COR-L47 (cell line): ENCODE results near the gene IGSF11.

ENCODE experiments used
- DNase-seq: peaks from one replicate; lab custom pipeline; 2025; lab: John Stamatoyannopoulos, UW

The IGSF11 gene

DNA sequence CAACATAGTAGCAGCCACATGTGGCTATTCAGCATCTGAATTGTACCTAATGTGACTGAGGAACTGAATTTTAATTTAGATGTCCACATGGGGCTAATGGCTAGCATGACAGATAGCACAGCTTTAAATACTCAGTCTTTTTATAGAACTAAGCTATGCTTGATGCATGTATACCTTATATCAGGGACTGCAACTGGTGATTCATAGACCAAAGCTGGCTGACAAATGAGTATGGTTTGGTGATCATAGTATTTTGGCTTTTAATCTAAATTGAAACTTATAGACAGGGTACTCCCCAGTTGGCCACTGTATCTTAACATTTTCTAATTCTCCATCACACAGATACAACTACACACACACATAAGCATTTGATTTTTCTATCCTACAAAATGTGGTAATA lies 83.6 kb downstream of the IGSF11 start:
- DNase-seq: no peak

DNA sequence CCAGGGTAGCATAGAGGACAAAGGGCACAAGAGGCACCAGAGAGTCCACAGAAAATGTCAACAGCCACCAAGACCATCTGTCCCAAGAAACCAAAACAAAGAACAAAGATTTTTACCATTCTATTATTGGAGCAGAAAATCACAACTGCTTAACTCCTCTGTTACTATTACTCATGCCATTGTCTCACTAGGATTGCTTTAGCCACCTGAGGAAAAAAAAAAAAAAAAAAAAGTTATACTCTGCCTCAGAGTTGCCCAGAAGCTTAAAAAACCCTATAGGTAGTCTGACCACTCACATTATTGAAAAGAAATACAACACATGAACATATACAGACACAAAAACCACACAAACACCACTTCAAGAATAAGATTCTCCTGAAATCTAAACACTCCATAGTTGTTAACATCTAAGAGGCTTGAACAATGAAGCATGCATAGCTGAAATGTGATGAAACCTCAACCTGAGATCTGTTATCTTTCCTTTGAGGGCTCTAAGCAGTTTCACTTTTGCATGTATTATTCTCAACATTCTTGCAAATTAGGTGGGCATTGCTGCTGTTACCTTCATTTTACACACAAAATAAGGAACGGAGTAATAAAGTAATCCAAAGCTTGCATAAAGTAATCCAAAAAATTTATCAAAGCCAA lies 85.4 kb downstream of the IGSF11 start:
- no peak for DNase-seq

DNA sequence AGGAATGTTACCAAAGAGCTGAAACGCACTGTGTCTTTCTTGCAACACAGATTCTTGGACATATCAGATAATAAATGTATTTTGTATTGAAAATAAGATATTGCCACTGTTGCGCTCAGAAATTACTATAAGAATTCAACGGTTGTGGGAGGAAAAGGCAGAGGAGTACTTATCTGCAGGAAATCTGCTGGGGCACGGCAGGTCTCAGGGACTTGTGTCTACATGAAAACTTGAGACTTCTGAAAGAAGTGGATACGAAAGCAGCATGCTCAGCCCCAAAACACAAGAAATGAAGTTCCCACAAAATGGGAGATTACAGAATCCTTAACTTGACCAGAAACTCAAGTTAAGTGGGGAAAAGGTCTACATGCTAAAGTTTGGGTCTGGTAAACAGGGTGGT lies 86.5 kb downstream of the IGSF11 start:
- no peak for DNase-seq

DNA sequence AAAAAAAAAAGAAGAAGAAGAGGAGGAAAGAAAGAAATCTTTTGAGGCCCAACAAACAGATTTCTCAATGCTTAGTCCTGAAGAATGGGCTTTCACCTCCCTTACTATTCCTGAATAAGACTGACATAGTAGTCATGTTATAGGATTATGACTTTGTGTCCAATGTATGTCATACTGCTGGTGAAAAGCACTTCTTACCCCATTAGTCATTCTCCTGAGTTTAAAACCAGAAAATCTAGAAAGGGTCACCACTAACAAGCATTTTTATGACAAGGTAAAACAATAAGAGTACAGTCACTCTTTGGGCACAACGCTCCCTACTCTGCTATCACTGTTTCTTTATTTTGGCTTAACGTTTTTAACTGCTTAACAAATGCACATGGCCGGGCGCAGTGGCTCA lies 88.2 kb downstream of the IGSF11 start:
- no peak for DNase-seq

DNA sequence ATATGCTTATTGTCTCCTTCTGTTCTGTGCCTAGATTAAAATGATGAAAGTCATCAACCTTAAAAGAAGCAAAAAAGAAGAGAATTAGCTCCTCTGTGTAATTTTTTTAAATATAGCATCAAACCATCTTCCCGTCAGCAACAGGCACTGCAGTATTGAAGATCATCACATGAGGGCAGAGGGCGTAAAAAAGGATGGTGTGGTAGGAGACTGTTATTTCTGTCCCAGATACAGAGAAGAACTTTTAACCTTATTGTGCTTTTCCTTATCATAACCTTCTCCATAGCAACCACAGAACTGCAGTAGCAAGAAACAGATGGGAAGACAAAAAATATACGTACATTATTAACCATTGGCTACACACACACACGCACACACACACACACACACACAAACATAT lies 88.8 kb downstream of the IGSF11 start:
- DNase-seq: no peak

DNA sequence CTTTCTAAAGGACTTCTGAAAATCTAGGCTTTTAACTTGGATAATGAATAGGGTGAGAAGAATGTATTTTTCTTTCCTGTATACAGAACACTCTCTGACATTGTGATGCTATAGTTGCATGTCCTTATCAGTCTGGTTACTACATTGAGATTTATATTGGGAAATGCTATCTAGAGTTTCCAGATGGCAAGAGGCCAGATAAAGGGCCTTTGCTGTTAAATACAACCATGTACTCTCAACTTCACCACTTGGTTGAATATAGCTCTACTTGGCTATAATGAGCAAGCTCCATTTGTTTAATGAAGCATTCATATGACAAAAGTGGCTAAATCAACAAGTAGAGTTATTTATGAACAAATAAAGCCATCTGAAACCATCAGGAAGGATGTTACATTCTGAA lies 91.0 kb downstream of the IGSF11 start:
- peak; percentile 33 for DNase-seq

DNA sequence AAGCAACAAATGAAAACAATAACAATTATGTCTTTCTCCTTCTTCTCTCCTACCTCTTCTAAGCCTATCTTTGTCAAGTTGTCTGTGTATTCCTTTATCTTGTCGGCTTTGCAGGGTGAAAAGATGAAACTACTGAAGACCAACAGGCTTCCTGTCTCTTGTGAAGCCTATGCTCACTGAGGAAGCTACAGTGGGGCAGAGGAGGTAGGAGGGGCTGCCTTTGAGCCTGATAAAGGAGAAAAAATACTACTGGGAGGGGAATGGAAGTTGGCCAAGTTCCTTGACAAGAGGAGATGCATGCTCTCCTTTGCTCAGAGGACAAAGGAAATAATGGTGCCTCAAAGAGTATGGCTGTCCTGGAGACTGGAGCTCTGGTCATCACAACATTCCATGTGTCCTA lies 92.0 kb downstream of the IGSF11 start:
- DNase-seq: no peak

DNA sequence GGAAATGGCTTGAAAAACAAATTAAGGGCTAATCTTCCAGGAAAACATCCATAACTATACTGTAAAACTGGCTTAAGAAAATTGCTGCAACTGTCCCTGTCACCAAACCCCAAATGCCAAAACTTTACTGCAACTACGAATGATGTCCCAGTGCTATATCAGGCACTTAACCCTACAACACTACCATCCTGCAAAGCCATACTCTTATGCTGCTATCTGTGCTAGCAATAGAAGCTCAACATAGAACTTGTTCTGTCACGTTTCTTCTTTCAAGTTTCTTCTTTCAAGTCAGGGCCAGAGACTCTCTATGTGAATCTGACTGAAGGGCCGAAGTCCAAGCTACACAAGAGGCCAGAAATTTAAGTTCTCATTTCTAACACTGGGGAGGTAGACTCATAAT lies 92.5 kb downstream of the IGSF11 start:
- no peak for DNase-seq

DNA sequence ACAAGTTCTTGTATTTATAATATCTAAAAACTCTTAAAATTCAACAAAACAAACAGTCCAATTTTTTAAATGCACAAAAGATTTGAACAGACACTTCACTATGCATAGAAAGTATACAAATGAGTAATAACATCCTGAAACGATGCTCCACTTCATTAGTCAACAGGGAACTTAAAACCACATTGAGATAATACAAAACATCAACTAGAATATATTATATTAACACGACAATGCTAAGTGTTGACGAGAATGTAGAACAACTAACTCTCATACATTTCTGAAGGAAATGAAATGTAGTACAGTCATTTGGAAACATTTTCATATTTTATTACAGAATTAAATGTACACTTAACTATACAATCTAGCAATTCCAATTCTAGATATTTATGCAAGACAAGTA lies 93.4 kb downstream of the IGSF11 start:
- DNase-seq: no peak

DNA sequence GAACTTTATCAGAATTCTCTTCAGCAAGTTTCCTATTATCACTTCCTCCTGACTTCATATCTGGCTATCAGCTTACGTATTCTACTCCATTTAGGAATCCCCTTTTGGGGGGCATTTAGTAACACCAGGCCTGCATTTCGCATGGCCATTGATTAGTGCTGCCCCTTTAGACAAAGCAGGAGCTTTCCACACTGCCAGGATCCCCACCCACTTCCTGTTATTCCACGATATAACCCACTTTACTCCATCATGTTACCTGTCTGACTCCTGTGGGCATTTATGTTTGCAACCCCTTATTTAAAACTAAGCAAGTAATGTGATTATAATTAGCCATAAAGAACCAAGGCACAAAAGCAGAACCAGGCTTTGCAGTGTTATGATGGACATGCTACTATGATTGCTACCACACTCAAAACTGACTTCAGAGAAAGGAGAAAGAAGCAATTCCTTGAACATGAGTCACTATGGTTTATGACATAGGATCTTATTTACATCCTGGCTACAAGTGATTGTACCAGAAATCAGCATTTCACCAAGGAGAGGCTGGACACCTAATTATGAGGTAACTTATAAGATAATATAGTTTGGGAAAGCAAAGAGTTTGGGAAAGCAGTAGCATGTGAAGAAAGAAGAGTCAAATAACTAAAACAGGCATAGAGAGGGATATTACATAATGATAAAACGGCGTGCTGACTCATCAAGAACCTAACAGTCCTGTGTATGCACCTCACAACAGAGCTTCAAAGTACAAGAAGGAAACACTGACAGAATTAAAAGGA lies 96.3 kb downstream of the IGSF11 start:
- DNase-seq: no peak

DNA sequence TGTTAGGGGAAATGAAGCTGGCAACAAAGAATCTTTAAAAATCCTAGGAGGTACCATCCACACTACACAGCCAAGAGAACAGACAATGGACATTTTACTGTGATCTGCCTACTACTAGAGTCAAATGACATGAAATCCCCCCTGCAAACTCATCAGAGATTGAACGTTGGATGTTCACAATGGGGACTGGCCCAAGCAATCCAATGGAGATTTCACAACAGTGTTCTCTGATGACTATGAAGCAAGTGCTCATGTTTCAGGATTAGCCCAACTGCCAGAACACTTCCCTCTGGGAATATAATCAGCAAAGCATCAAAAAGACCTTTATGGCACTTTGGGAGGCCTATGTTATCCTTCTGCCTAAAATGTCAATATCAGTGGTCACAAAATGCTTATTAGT lies 97.8 kb downstream of the IGSF11 start:
- DNase-seq: no peak

DNA sequence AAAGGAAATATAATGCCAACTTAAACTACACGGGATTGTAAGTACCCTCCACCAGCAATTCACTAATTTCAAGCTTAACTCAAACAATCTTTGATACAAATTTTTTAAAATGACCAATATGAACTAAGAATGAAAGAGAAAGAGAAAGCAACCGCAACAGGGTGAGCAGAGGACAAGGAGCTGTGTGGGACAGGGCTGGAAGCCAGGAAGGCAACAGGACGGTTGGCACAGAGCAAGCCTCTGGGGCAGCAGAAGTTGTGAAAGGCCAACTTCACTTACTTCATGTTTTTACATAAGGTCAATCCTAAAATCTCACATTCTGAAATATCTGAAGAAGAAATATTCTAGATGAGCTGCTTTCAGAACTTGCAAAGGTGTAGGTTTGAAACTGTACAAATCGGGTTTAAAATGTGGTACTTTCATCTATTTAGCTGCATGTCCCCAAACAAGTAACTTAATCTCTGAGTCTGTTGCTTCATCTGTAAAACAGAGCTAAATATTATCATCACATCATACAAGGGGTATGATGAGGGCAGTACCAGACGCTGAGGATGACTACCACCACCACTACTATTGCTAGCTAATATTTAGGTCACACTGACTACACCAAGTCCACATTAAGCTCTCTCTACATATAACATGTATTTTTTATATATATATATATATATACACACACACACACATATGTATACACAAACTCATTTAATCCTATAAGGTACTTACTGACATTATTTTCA lies 101.7 kb downstream of the IGSF11 start:
- DNase-seq: no peak

DNA sequence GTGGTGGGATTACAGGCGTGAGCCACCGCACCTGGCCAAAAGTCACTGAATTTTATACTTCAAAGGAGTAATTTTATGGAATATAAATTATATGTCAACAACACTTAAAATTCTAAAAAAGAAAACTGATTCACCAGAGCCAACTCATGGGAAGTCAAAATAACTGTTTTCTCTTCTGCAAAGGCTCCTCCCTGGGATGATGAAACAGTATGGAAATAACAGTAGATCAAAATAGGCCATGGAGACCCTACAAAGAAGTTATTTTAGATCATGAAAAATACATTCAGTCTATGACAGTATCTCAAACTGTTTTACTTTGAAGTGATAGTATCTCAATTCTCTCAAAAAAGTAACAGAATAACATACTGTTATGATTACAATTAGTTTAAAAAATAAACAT lies 102.7 kb downstream of the IGSF11 start:
- no peak for DNase-seq

DNA sequence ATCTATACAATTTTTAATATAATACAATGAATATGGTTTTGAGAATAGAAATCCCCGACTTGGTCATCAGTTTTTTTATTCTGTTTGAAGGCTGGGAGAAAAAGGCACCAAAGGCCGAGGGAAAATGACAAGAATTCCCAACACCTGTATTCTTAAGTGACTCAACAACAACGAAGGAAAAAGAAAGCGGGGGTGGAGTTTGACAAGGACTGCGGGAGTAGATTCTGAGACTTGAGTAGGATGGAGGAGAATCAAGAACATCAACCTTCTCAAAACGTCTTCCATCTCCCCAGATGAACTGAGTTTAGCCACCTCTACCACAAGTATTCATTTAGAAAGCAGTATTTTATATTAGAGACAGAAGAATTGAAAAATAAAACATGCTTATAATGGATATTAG lies 107.2 kb downstream of the IGSF11 start:
- DNase-seq: no peak

DNA sequence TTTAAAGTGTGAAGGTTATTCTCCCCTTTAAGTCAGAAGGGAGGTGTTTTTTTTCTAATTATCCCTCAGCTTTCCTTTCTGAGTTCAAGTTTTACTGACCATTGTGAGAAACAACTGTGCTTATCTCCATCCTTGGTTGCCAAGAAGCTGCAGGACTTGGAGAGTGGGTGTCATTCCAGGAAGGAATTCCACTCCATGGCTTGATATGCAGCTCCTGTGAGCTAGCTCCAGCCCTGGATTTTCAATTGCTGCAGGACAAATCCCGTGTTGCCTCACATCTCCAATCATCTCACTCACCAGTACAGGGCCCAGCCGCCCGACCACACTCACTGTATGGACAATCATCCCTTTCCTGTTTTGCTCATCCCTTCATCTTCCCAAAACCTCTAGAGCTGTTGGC lies 122.5 kb downstream of the IGSF11 start:
- DNase-seq: peak; percentile 4

DNA sequence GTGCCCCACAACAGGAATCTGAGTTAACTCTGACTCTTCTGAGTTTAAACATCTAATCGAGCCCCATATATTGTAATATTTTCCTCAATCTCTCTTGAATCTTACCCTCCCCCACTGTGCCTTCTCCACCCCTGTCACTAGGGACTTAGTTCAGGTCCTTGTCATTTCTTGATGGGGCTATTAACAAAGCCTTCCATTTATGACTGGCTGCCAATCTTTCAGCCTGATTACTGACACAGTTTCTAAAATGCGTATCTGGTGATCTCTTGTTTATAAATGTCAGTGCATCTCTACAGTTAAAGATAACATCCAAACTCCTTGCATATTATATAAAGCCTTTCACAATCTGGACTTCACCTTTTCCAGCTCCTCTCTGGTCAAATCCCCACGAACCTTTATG lies 124.3 kb downstream of the IGSF11 start:
- no peak for DNase-seq

DNA sequence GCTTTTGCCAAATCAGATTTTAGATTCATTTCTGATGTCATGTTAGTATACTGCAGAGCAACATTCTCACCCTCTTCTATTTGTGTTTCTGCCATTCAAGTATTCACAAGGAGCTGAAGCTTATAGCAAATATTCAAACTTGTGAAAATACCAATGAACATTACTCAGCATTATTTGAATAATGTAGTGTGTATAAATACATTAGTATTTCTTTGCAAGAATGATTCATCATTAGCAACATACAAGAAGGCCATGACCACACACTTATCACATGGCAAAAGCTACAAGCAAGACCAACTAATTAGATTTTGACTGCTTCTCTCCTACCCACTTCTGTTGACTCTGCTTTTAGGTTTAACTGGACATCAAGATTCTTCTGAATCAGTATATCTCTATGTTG lies 124.9 kb downstream of the IGSF11 start:
- DNase-seq: no peak

DNA sequence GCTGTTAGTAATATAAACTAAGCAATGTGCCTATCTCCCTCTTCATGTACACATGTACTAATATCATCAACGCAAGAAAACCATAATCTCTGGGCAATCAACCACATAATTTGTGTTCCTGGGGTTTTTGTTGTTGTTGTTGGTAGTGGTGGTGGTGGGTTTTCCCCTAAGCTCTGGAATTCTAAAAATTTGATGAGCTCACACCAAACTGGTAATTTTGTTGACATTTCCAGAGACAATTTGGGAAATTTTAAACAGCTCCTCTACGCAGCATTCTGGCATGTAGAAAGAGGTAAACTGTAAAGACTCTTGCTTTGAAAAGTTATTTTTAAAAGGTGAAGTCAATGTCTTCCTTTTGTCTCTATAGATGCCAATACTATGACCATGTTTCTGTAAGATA lies 126.7 kb downstream of the IGSF11 start:
- DNase-seq: no peak

DNA sequence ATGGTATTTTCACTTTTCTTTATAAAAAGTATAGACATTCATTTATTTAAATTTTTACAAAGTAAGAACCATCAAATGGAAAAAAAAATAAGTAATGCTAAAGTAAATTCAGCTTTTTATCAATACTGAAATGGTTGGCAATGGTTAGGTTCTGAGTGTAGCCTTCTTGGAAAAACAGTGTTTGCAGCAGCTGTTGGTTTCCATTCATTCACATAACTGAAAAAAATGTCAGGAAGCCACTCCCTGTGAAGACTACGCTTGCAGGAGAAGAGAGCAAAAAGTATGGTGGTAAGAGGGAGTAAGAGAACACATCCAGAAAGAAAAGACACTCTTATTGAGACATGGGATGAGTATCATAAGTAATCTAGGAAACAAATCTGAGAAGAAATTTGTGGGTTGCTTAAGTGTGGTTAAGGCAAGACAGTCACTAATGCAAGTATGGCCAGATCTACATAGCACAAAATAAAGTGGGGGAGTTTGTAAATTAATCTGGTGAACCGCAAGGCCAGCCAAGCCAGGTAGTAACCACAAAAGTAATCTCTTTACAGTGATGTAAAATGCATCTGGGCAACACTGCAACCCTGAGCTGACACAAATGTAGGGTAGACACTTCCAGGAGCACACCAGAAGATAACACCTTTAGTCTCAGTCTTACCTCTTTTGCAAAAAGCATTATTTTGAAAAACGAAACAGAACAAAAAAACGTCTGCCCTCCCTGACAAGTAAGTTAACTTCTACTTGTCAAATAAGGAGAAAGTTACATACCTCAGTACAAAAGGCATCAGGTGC lies 133.7 kb downstream of the IGSF11 start:
- DNase-seq: no peak

DNA sequence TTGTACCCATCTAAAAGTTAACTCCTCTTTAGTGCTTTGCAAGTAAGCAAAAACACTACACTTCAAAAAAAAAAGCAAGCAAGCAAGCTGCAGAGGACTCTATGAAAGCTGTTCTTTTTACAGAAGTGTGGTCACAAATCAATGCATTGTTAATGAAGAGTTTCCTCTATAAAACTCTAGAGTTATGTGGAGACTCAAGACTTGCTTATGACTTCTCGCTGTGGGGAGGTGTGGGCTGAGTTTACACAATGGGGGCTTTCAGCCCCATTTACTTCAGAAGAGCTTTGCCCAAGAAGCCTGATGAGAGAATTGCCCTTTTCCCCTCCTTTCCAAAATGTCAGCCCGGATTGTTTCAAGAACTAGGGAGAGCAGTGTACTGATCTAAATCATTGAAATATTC lies 144.4 kb downstream of the IGSF11 start:
- no peak for DNase-seq

DNA sequence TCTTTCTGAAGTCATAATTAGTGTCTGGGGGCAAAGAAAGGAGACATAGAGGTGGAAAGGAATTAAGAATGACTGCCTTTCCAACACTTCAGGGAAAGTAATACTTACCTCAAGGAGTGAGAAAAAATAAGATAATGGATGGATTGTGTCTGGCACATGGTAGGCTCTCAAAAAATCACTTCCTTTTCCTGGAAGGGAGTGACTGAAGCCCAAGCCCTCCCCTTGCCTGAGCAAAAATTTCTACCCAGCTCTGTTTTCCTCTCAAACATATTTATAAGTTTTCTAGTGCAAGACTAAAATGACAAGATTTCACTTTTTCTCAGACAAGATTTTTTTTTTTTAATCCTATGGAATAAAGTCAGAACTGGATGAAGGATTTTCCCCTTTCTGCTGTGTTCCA lies 145.0 kb downstream of the IGSF11 start:
- DNase-seq: no peak

DNA sequence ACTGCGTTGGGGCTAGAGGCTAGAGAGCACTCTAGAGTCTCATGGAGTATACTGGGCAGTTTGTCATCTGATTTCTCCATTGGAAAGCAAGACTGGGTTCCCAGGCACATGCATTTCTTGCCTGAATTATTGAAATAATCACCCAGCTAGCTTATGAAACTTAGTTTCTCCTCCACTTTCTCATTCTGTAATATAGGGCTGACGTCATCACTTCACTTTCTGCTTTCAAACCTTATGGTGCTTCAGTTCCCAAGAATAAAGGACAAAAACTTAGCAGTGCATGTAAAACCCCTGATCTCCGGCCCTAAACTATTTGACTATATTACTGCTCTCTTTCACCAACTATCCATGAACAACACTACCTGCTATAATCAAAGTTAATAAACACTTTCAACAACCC lies 147.9 kb downstream of the IGSF11 start:
- no peak for DNase-seq
